ENCODE data around the gene EID3. TPM values are rescaled to one million over a fixed set of nuclear protein-coding genes. Genes with fewer than 3 reads are reported as not detected.

EID3 gene
- total RNA-seq, 1 experiment from 2014 or later, result 1.4 TPM

DNA sequence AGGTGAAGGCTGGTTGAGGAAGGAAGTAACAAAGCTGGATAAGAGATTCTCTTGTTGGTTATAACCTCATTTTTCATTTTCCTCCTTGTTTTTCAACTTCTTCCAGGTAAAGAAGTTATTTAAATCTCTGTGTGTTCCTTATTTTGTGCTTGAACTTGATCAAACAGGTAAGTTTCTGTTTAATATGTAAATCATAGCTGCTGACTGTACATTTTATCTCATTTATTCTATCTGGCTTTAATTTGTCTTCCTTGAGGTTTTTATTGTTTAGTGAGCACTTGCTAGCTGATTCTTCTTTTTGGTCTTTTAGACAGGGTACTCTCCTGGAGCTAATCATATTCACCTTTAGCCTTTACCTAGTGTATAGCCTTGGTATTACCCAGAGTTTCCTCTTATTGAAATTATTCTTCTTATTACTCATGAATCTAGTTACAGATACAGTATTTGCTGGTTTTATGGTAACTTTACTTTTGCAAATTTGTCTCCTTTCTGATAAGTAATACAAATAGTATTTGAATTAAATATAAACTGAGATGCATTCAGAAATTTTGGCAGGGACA, 45.5 kb upstream of the EID3 start:
- Histone ChIP-seq H2BK20ac (ENCODE audit: low read depth, low read length, poor library complexity, severe bottlenecking) (no peak overlapping the region), H3K9me3 (ENCODE audit: control insufficient read depth, low read depth, low read length) (no peaks in the 10 kb centered on the region), H2AFZ (ENCODE audit: low read length) (no peak overlapping the region), H2AK5ac (ENCODE audit: insufficient read length, low read length) (no peak overlapping the region), H3K18ac (ENCODE audit: insufficient read length, low read depth, low read length) (no peak overlapping the region), H3K27me3 (ENCODE audit: insufficient read depth, low read length) (no peaks in the 10 kb centered on the region), H3K14ac (ENCODE audit: insufficient read depth, low read length) (no peak overlapping the region), H3K4me2 (ENCODE audit: insufficient read depth, insufficient read length, low read length) (no peak overlapping the region), H2BK15ac (ENCODE audit: low read depth, low read length) (no peak overlapping the region), H3K4ac (ENCODE audit: low read depth, low read length) (no peak overlapping the region), H3K23ac (ENCODE audit: insufficient read length, low read depth, low read length) (no peak overlapping the region), H3K9ac (ENCODE audit: extremely low read depth, insufficient read length, low read length) (no peak overlapping the region), H3K23me2 (ENCODE audit: insufficient read length, low read depth, low read length, poor library complexity, severe bottlenecking) (no peaks in the 10 kb centered on the region), H3K4me1 (ENCODE audit: insufficient read depth, low read length) (no peaks in the 10 kb centered on the region), H4K91ac (ENCODE audit: insufficient read length, low read depth, low read length) (no peak overlapping the region), H3K79me1 (ENCODE audit: insufficient read depth, low read depth, low read length, poor library complexity, severe bottlenecking) (no peaks in the 10 kb centered on the region), H2BK5ac (ENCODE audit: insufficient read length, low read length) (no peak overlapping the region), H4K5ac (ENCODE audit: insufficient read length, low read depth, low read length) (no peak overlapping the region), H3T11ph (ENCODE audit: low read length) (no peak overlapping the region), H3K56ac (ENCODE audit: insufficient read length, low read depth, low read length) (no peak overlapping the region), H4K20me1 (ENCODE audit: control insufficient read depth, insufficient read depth, insufficient read length) (no peaks in the 10 kb centered on the region), H2BK120ac (ENCODE audit: low read depth, low read length, poor library complexity, severe bottlenecking) (no peak overlapping the region), H4K8ac (replicated peaks; ENCODE audit: insufficient read length, low read depth, low read length) (no peak overlapping the region), H3K79me2 (ENCODE audit: insufficient read depth, low read length) (no peaks in the 10 kb centered on the region), H2BK12ac (ENCODE audit: insufficient read length, low read depth, low read length) (no peak overlapping the region), H3K27ac (ENCODE audit: insufficient read length, low read depth, low read length) (no peak overlapping the region)
- Mint-ChIP-seq H3K36me3 (ENCODE audit: insufficient read depth in 1 of 3, low read depth in 3 of 3) (no peaks in the 10 kb centered on the region), H3K4me3 (no peak overlapping the region), H3K9me3 (no peaks in the 10 kb centered on the region; a peak in 1 of 5 replicates), H3K27ac (no peak overlapping the region), H3K27me3 (ENCODE audit: low read depth) (no peaks in the 10 kb centered on the region), H3K4me1 (no peaks in the 10 kb centered on the region)
- DNase-seq, result no peak
- TF ChIP-seq, protein P1, sequence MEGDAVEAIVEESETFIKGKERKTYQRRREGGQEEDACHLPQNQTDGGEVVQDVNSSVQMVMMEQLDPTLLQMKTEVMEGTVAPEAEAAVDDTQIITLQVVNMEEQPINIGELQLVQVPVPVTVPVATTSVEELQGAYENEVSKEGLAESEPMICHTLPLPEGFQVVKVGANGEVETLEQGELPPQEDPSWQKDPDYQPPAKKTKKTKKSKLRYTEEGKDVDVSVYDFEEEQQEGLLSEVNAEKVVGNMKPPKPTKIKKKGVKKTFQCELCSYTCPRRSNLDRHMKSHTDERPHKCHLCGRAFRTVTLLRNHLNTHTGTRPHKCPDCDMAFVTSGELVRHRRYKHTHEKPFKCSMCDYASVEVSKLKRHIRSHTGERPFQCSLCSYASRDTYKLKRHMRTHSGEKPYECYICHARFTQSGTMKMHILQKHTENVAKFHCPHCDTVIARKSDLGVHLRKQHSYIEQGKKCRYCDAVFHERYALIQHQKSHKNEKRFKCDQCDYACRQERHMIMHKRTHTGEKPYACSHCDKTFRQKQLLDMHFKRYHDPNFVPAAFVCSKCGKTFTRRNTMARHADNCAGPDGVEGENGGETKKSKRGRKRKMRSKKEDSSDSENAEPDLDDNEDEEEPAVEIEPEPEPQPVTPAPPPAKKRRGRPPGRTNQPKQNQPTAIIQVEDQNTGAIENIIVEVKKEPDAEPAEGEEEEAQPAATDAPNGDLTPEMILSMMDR (conservative IDR thresholded peaks at IDR 0.05), result no peak

Measured in H9 (cell line).